ENCODE measurements around the gene SLC22A1. TPM values are rescaled to one million over a fixed set of nuclear protein-coding genes. Genes with fewer than 3 reads are reported as not detected.

SLC22A1 gene
- total and polyA plus RNA-seq, 2 of the 13 experiments (the other 11 are each of a cell fraction or from before 2014, with no cell fraction given) = 0.80 to 0.87 TPM

GRCh38 chr6:160156842-160157241 lies 35.2 kb downstream of the SLC22A1 start:
- H3K27me3 ChIP-seq (ENCODE audit: control insufficient read depth in 1 of 2, insufficient read depth in 2 of 2, low read length in 2 of 2) = no peaks in the 10 kb centered on the region
- FAIRE-seq (no peak), ATAC-seq (no peak), DNase-seq (ENCODE audit: low spot score) (no peak)
- ChIA-PET CTCF (ENCODE audit: low intra/inter-chr PET ratio, low total read pairs) (no interaction called here), POLR2A (no interaction called here)
- WGBS (ENCODE audit: low lambda C conversion rate) = 85% methylated on average over 1 of the region's 1 CpG
- no peaks in the 10 kb centered on the region for H4K20me1 ChIP-seq (ENCODE audit: insufficient read depth, low read length)
- no peak overlapping the region for H3K27ac ChIP-seq (ENCODE audit: extremely low read length, insufficient read depth, low read length)
- H3K9me3 ChIP-seq (ENCODE audit: low read length) = no peaks in the 10 kb centered on the region
- TF ChIP-seq KDM6A (CRISPR knock-in tag; IDR thresholded peaks at IDR 0.05; ENCODE audit: low read depth) (no peak), PATZ1 (CRISPR knock-in tag; IDR thresholded peaks at IDR 0.05) (no peak), ZNF777 (CRISPR knock-in tag; IDR thresholded peaks at IDR 0.05) (no peak), GMEB2 (CRISPR knock-in tag; IDR thresholded peaks at IDR 0.05; ENCODE audit: low read depth) (no peak), GTF2F1 (IDR thresholded peaks at IDR 0.05; ENCODE audit: low read length) (no peak), ZNF747 (CRISPR knock-in tag; IDR thresholded peaks at IDR 0.05; ENCODE audit: borderline replicate concordance) (no peak)
- in situ Hi-C loops (cut with HindIII; ENCODE audit: extremely low pct_ligation_motif_present, low pct_unique_long_range_greater_than_20kb) (no loop called here), intact Hi-C loops (cut with micrococcal nuclease; ENCODE audit: unreplicated experiment) (no loop called here)
- no peak overlapping the region for H2AFZ ChIP-seq (ENCODE audit: low read length)
- H3K36me3 ChIP-seq (replicated peaks in 1 of 2; ENCODE audit: control insufficient read depth in 1 of 2, insufficient read depth in 2 of 2, low read length in 2 of 2) = no peaks in the 10 kb centered on the region
- H3K9ac ChIP-seq (ENCODE audit: insufficient read depth, low read depth, low read length) = no peak overlapping the region
- H3K4me3 ChIP-seq (replicated peaks in 1 of 3; ENCODE audit: insufficient read depth in 1 of 3, low read depth in 2 of 3, low read length in 3 of 3) = no peak overlapping the region
- BruUV-seq (replicated peaks) = no TSS peak
- H3K4me1 ChIP-seq (ENCODE audit: insufficient read depth, low read length) = peaks cover 17% of the 10 kb centered on the region
- no peak overlapping the region for H3K4me2 ChIP-seq (ENCODE audit: low read depth, low read length)
- no peaks in the 10 kb centered on the region for H3K79me2 ChIP-seq (ENCODE audit: insufficient read depth, low read length)

Measured in HepG2 (cell line).